Hepatocyte (in vitro differentiated cells): ENCODE results near the gene DNAH17.

Experiments used
- EZH2 ChIP-seq: fragments of 200-600 bp; sonication (generic); IDR thresholded peaks from 2 replicates; pipeline ENCODE4 v1.6.1; 2016; ENCODE audit warnings: antibody characterized with exemption, mild to moderate bottlenecking, borderline replicate concordance
- TF ChIP-seq, protein P1 (sequence below): fragments of 200-600 bp; sonication (generic); IDR thresholded peaks from 2 replicates; pipeline ENCODE4 v1.5.1; 2016; ENCODE audit warnings: antibody characterized with exemption, mild to moderate bottlenecking; ENCODE audit not compliant: poor library complexity

DNA sequence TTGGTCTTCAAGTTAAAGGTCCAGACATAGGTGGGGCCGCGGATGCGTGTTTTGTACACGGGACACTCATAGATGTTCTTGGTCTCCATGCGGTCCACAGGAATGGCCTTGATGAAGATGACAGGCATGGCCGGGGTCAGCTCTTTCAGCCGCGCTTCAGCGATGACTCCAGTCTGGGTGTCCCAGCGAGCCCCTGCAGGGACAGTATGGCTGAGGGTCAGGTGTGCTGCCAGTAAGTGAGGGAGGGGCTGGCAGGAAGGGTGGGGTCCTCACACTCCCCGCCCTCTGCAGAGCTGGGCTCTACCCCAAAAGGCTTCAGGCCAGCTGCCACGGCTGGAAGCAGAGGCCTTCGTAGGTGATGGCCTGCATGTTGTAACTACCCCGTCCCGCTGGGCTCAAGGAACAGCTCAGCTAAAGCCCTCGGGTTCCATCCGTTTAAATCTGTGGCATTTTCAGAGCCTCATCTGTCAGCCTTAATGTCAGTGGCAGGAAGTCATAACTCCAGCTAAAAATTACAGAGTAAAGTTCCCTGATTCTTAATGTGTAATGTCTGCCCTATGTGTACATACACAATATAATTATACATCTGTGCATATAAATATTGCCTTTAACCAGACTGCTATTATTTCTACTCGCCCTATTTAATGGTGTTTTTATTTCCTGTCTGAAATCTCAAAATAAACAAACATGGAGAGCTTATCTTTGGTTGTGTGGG is 153.1 kb downstream of the DNAH17 start:
- TF ChIP-seq, protein P1, sequence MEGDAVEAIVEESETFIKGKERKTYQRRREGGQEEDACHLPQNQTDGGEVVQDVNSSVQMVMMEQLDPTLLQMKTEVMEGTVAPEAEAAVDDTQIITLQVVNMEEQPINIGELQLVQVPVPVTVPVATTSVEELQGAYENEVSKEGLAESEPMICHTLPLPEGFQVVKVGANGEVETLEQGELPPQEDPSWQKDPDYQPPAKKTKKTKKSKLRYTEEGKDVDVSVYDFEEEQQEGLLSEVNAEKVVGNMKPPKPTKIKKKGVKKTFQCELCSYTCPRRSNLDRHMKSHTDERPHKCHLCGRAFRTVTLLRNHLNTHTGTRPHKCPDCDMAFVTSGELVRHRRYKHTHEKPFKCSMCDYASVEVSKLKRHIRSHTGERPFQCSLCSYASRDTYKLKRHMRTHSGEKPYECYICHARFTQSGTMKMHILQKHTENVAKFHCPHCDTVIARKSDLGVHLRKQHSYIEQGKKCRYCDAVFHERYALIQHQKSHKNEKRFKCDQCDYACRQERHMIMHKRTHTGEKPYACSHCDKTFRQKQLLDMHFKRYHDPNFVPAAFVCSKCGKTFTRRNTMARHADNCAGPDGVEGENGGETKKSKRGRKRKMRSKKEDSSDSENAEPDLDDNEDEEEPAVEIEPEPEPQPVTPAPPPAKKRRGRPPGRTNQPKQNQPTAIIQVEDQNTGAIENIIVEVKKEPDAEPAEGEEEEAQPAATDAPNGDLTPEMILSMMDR = no peak
- TF ChIP-seq EZH2 = no peak
